HepG2 (cell line): ENCODE measurements around the gene FALEC. TPM values are rescaled to one million over a fixed set of nuclear protein-coding genes. Genes with fewer than 3 reads are reported as not detected.

Experiments
- ATRX ChIP-seq: sonication (generic); formaldehyde crosslinking; IDR thresholded peaks from 2 replicates; pipeline ENCODE4 v1.4.0; 2020; ENCODE audit warnings: missing genetic modification reagents, borderline replicate concordance
- EHMT2 ChIP-seq: fragments of 200-600 bp; sonication (generic); IDR thresholded peaks from 2 replicates; pipeline ENCODE4 v1.7.0; 2017; ENCODE audit warnings: antibody characterized with exemption, low read depth, low read length, borderline replicate concordance
- HIVEP1 ChIP-seq: sonication (generic); formaldehyde crosslinking; IDR thresholded peaks from 2 replicates; pipeline ENCODE4 v1.4.0; 2020; ENCODE audit warnings: mild to moderate bottlenecking, missing genetic modification reagents
- PHF20 ChIP-seq: sonication (generic); formaldehyde crosslinking; IDR thresholded peaks from 2 replicates; pipeline ENCODE4 v1.5.0; 2020; ENCODE audit warnings: mild to moderate bottlenecking, missing genetic modification reagents
- POLR2AphosphoS5 ChIP-seq: IDR thresholded peaks from 2 replicates; pipeline ENCODE4 v1.6.1; 2012; ENCODE audit warnings: low read depth, low read length
- RARG ChIP-seq: sonication (generic); formaldehyde crosslinking; IDR thresholded peaks from 2 replicates; pipeline ENCODE4 v1.4.0; 2020; ENCODE audit warnings: low read depth, mild to moderate bottlenecking, missing genetic modification reagents
- REL ChIP-seq: sonication (generic); formaldehyde crosslinking; conservative IDR thresholded peaks from 2 replicates; pipeline ENCODE4 v1.8.0; 2022; ENCODE audit warnings: mild to moderate bottlenecking, missing genetic modification reagents, moderate library complexity
- RELA ChIP-seq: sonication (generic); formaldehyde crosslinking; IDR thresholded peaks from 2 replicates; pipeline ENCODE4 v1.4.0; 2020; ENCODE audit warnings: missing genetic modification reagents
- SRSF1 ChIP-seq: fragments of 200-400 bp; formaldehyde crosslinking; optimal IDR thresholded peaks from 2 replicates; pipeline ENCODE3; 2017; ENCODE audit warnings: mild to moderate bottlenecking, low read depth, low read length, moderate library complexity
- SYNCRIP ChIP-seq: fragments of 200-400 bp; formaldehyde crosslinking; IDR thresholded peaks from 2 replicates; pipeline ENCODE4 v1.6.1; 2018; ENCODE audit warnings: mild to moderate bottlenecking, low read depth, low read length; ENCODE audit not compliant: insufficient read depth
- ZFP41 ChIP-seq: sonication (generic); formaldehyde crosslinking; IDR thresholded peaks from 2 replicates; pipeline ENCODE4 v1.4.0; 2020; ENCODE audit warnings: mild to moderate bottlenecking, missing genetic modification reagents, borderline replicate concordance
- ZNF44 ChIP-seq: sonication (generic); formaldehyde crosslinking; IDR thresholded peaks from 2 replicates; pipeline ENCODE4 v1.5.1; 2020; ENCODE audit warnings: mild to moderate bottlenecking, missing genetic modification reagents
- ZNF543 ChIP-seq: sonication (generic); formaldehyde crosslinking; IDR thresholded peaks from 2 replicates; pipeline ENCODE4 v1.4.0; 2020; ENCODE audit warnings: mild to moderate bottlenecking, missing genetic modification reagents
- ZNF839 ChIP-seq: sonication (generic); formaldehyde crosslinking; IDR thresholded peaks from 2 replicates; pipeline ENCODE4 v1.4.0; 2020; ENCODE audit warnings: missing genetic modification reagents, mild to moderate bottlenecking, borderline replicate concordance
- ZSCAN30 ChIP-seq: sonication (generic); formaldehyde crosslinking; IDR thresholded peaks from 2 replicates; pipeline ENCODE4 v1.5.0; 2020; ENCODE audit warnings: mild to moderate bottlenecking, missing genetic modification reagents
- polyA plus RNA-seq, 8 experiments: library from polyadenylated mRNA; depleted of rRNA in 3 of 8; stranded (reverse) in 7 of 8; unstranded in 1 of 8; fragments of >200 nt; fragmentation: Illumina TruSeq in 4 of 8; extraction: Trizol in 4 of 8; gene quantifications; 2 replicates each; pipeline versions ENCODE4 v1.2.1 to v1.2.3, GENCODE V29; 2011 to 2016; ENCODE audit warnings: low read depth in 4 of 8, missing spikeins in 1 of 8, mixed read lengths in 1 of 8; ENCODE audit not compliant: insufficient read depth in 1 of 8
- total RNA-seq, 5 experiments: library from RNA; depleted of rRNA; stranded (reverse); fragments of >200 nt; fragmentation: Illumina TruSeq; extraction: Trizol; gene quantifications; 2 replicates each; pipeline ENCODE4 v1.2.3, GENCODE V29; 2016; ENCODE audit warnings: low read depth in 1 of 5
- TF ChIP-seq, protein P1 (sequence below): sonication (generic); formaldehyde crosslinking; IDR thresholded peaks from 2 replicates; pipeline ENCODE4 v1.5.0; 2020; ENCODE audit warnings: missing genetic modification reagents
- TF ChIP-seq, protein P2 (sequence below): IDR thresholded peaks from 2 replicates; pipeline ENCODE4 v1.6.1; 2016; ENCODE audit warnings: missing biosample characterization, missing genetic modification reagents, low read depth
- TF ChIP-seq, protein P3 (sequence below): sonication (generic); formaldehyde crosslinking; IDR thresholded peaks from 2 replicates; pipeline ENCODE4 v1.5.0; 2020; ENCODE audit warnings: missing genetic modification reagents
- TF ChIP-seq, protein P4 (sequence below): sonication (generic); formaldehyde crosslinking; IDR thresholded peaks from 2 replicates; pipeline ENCODE4 v1.4.0; 2020; ENCODE audit warnings: missing genetic modification reagents, mild to moderate bottlenecking, borderline replicate concordance
- TF ChIP-seq, protein P5 (sequence below): IDR thresholded peaks from 2 replicates; pipeline ENCODE4 v1.6.1; 2016; ENCODE audit warnings: missing genetic modification reagents, missing compliant biosample characterization
- TF ChIP-seq, protein P6 (sequence below): IDR thresholded peaks from 2 replicates; pipeline ENCODE4 v1.6.1; 2016
- TF ChIP-seq, protein P7 (sequence below): sonication (generic); formaldehyde crosslinking; IDR thresholded peaks from 2 replicates; pipeline ENCODE4 v1.5.0; 2020; ENCODE audit warnings: missing genetic modification reagents, mild to moderate bottlenecking, borderline replicate concordance
- TF ChIP-seq, protein P8 (sequence below): sonication (generic); formaldehyde crosslinking; IDR thresholded peaks from 2 replicates; pipeline ENCODE4 v1.4.0; 2020; ENCODE audit warnings: missing genetic modification reagents, low read depth, mild to moderate bottlenecking, borderline replicate concordance

Gene FALEC
- total and polyA plus RNA-seq, 2 of the 13 experiments (the other 11 are each of a cell fraction or from before 2014, with no cell fraction given) = 0.33 to 0.71 TPM

DNA sequence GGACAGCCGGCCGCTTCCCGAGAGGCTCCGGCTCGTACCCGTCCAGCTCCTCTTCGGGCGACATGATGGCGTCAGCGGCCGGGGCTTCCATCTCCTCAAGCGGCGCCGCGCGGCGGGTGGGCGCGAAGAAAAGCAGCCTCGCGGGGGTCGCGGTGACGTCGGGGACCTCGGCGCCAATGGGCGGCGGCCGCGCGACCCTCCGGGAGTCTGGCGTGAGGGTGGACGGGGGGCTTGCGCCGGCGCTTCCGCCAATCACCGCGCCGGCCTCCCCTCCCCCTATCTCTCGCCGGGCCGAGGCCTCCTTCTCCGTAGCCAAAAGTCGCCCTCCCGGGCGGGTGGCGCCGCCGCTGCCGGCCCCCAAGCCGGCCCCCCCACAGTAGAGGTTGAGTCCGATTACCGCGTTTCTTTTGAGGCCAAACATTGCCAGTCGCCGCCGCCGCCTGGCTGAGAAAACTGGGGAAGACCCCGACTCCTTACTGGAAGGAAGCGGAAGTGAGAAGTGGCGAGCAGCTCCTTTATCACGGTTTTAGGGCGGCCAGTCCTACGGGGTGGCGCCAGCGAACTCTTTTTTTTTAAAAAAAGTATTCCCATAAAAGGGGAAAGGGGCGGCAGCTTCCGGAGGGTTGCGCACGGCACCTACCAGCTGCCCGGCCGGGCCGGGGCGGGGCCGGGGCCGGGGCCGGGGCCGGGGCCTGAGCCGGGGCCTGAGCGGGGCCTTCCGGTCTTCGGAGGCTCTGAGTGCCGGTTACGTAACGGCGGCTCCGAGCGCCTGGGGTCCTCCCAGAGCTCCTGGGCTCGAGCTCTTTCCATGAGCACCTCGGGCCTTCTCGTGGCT is 63.8 kb downstream of the FALEC start, which contains the start of gene MCL1 (continued):
- TF ChIP-seq ZNF839 (CRISPR knock-in tag) (no peak; the same call in 1 of the 2 replicates), ATRX (CRISPR knock-in tag) (no peak), PHF20 (no peak; the same call in 1 of the 2 replicates), RARG (CRISPR knock-in tag) (no peak), REL (CRISPR knock-in tag) (no peak; the same call in 1 of the 2 replicates), SRSF1 (no peak), RELA (CRISPR knock-in tag) (no peak), ZNF543 (CRISPR knock-in tag) (0 out of 2 replicates have a peak, but pooled peaks have one; percentile 23), POLR2AphosphoS5 (peak; percentile 99), ZSCAN30 (CRISPR knock-in tag) (no peak), ZFP41 (CRISPR knock-in tag) (no peak), HIVEP1 (CRISPR knock-in tag) (no peak), SYNCRIP (no peak), EHMT2 (no peak), ZNF44 (CRISPR knock-in tag) (no peak)
- TF ChIP-seq, protein P1, sequence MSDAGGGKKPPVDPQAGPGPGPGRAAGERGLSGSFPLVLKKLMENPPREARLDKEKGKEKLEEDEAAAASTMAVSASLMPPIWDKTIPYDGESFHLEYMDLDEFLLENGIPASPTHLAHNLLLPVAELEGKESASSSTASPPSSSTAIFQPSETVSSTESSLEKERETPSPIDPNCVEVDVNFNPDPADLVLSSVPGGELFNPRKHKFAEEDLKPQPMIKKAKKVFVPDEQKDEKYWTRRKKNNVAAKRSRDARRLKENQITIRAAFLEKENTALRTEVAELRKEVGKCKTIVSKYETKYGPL (CRISPR knock-in tag) = peak; percentile 83
- TF ChIP-seq, protein P2, sequence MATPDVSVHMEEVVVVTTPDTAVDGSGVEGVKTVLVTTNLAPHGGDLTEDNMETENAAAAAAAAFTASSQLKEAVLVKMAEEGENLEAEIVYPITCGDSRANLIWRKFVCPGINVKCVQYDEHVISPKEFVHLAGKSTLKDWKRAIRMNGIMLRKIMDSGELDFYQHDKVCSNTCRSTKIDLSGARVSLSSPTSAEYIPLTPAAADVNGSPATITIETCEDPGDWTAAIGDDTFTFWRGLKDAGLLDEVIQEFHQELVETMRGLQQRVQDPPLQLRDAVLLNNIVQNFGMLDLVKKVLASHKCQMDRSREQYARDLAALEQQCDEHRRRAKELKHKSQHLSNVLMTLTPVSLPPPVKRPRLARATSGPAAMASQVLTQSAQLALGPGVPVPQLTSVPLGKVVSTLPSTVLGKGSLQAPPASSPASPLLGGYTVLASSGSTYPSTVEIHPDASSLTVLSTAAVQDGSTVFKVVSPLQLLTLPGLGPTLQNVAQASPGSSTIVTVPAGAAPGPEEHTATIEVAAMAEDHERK (CRISPR knock-in tag) = no peak
- TF ChIP-seq, protein P3, sequence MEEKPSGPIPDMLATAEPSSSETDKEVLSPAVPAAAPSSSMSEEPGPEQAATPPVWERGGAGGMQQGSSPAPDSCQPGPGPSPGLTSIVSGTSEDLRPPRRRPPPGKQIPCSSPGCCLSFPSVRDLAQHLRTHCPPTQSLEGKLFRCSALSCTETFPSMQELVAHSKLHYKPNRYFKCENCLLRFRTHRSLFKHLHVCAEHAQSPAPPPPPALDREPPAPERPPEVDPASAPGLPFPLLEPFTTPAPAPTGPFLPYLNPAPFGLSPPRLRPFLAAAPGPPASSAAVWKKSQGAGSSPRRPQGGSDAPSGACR (CRISPR knock-in tag) = no peak
- TF ChIP-seq, protein P4, sequence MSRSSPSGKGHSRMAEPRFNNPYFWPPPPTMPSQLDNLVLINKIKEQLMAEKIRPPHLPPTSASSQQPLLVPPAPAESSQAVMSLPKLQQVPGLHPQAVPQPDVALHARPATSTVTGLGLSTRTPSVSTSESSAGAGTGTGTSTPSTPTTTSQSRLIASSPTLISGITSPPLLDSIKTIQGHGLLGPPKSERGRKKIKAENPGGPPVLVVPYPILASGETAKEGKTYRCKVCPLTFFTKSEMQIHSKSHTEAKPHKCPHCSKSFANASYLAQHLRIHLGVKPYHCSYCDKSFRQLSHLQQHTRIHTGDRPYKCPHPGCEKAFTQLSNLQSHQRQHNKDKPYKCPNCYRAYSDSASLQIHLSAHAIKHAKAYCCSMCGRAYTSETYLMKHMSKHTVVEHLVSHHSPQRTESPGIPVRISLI (CRISPR knock-in tag) = peak; percentile 94
- TF ChIP-seq, protein P5, sequence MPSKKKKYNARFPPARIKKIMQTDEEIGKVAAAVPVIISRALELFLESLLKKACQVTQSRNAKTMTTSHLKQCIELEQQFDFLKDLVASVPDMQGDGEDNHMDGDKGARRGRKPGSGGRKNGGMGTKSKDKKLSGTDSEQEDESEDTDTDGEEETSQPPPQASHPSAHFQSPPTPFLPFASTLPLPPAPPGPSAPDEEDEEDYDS (CRISPR knock-in tag) = peak; percentile 99
- TF ChIP-seq, protein P6, sequence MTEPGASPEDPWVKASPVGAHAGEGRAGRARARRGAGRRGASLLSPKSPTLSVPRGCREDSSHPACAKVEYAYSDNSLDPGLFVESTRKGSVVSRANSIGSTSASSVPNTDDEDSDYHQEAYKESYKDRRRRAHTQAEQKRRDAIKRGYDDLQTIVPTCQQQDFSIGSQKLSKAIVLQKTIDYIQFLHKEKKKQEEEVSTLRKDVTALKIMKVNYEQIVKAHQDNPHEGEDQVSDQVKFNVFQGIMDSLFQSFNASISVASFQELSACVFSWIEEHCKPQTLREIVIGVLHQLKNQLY = 0 out of 2 replicates have a peak, but pooled peaks have one; percentile 33
- TF ChIP-seq, protein P7, sequence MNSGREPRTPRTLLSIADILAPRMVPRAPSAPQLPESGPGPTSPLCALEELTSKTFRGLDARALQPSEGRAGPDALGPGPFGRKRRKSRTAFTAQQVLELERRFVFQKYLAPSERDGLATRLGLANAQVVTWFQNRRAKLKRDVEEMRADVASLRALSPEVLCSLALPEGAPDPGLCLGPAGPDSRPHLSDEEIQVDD (CRISPR knock-in tag) = no peak
- TF ChIP-seq, protein P8, sequence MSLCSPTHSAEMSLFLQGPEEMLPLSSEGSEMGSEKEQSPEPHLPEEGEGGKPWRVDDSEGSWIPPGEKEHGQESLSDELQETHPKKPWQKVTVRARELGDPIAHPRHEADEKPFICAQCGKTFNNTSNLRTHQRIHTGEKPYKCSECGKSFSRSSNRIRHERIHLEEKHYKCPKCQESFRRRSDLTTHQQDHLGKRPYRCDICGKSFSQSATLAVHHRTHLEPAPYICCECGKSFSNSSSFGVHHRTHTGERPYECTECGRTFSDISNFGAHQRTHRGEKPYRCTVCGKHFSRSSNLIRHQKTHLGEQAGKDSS (CRISPR knock-in tag) = no peak
